ENCODE data around the gene HS2ST1. TPM values are rescaled to one million over a fixed set of nuclear protein-coding genes. Genes with fewer than 3 reads are reported as not detected.

Gene HS2ST1
- total RNA-seq, 2 experiments from 2014 or later, result 20.9 to 25.3 TPM

GRCh38 chr1:87135329-87135712 lies 220.9 kb downstream of the HS2ST1 start:
- POLR2A ChIA-PET, result no interaction called here
- Mint-ChIP-seq H3K9me3 (ENCODE audit: insufficient read depth) (no peaks in the 10 kb centered on the region), H3K4me1 (ENCODE audit: low read depth) (peaks cover 13% of the 10 kb centered on the region), H3K36me3 (ENCODE audit: low read depth) (no peaks in the 10 kb centered on the region), H3K27me3 (ENCODE audit: low read depth) (peaks cover 20% of the 10 kb centered on the region), H3K4me3 (no peak overlapping the region), H3K27ac (no peak overlapping the region)
- CTCF ChIA-PET, result no interaction called here
- no peak for DNase-seq
- no peak for ATAC-seq

- Mint-ChIP-seq H3K9me3 (ENCODE audit: insufficient read depth) (no peaks in the 10 kb centered on the region), H3K27me3 (ENCODE audit: low read depth) (peaks cover 18% of the 10 kb centered on the region), H3K4me3 (no peak overlapping the region), H3K27ac (no peak overlapping the region), H3K4me1 (ENCODE audit: low read depth) (peaks cover 8% of the 10 kb centered on the region), H3K36me3 (ENCODE audit: low read depth) (no peaks in the 10 kb centered on the region)
- ChIA-PET CTCF (interaction anchor here (1.2 kb wide), 1 partner anchor 21 kb away, joined by 3 read pairs; no protein-coding TSS in a partner anchor), POLR2A (no interaction called here)
- ATAC-seq (no peak), DNase-seq (no peak)
These were observed 222.3 kb downstream of the HS2ST1 start for GRCh38 chr1:87136607-87137341.

GRCh38 chr1:87137342-87137739 lies 222.9 kb downstream of the HS2ST1 start:
- POLR2A ChIA-PET, result no interaction called here

GRCh38 chr1:87140831-87141540 lies 226.6 kb downstream of the HS2ST1 start:
- ChIA-PET POLR2A (no interaction called here), CTCF (no interaction called here)
- H3K9me3 Mint-ChIP-seq (ENCODE audit: insufficient read depth), result no peaks in the 10 kb centered on the region
- DNase-seq (no peak), ATAC-seq (no peak)
- no peak overlapping the region for H3K27ac Mint-ChIP-seq
- no peaks in the 10 kb centered on the region for H3K36me3 Mint-ChIP-seq (ENCODE audit: low read depth)
- no peak overlapping the region for H3K4me3 Mint-ChIP-seq
- no peaks in the 10 kb centered on the region for H3K4me1 Mint-ChIP-seq (ENCODE audit: low read depth)
- H3K27me3 Mint-ChIP-seq (ENCODE audit: low read depth), result peaks cover 13% of the 10 kb centered on the region

More at GRCh38 chr1:87137342-87137739, 222.9 kb downstream of the HS2ST1 start:
- Mint-ChIP-seq H3K4me1 (ENCODE audit: low read depth) (peaks cover 5% of the 10 kb centered on the region), H3K27me3 (ENCODE audit: low read depth) (peaks cover 17% of the 10 kb centered on the region), H3K36me3 (ENCODE audit: low read depth) (no peaks in the 10 kb centered on the region), H3K27ac (no peak overlapping the region), H3K9me3 (ENCODE audit: insufficient read depth) (no peaks in the 10 kb centered on the region), H3K4me3 (no peak overlapping the region)
- DNase-seq, result no peak
- CTCF ChIA-PET, result no interaction called here
- ATAC-seq, result no peak

GRCh38 chr1:87141556-87141955 lies 227.1 kb downstream of the HS2ST1 start:
- Mint-ChIP-seq H3K4me1 (ENCODE audit: low read depth) (no peaks in the 10 kb centered on the region), H3K27me3 (ENCODE audit: low read depth) (peaks cover 16% of the 10 kb centered on the region), H3K4me3 (no peak overlapping the region), H3K27ac (no peak overlapping the region), H3K9me3 (ENCODE audit: insufficient read depth) (no peaks in the 10 kb centered on the region), H3K36me3 (ENCODE audit: low read depth) (no peaks in the 10 kb centered on the region)
- ChIA-PET CTCF (no interaction called here), POLR2A (no interaction called here)
- no peak for DNase-seq
- ATAC-seq, result no peak

GRCh38 chr1:87143413-87144135 lies 229.1 kb downstream of the HS2ST1 start:
- POLR2A ChIA-PET, result no interaction called here
- DNase-seq (no peak), ATAC-seq (no peak)
- Mint-ChIP-seq H3K4me3 (no peak overlapping the region), H3K36me3 (ENCODE audit: low read depth) (no peaks in the 10 kb centered on the region), H3K27me3 (ENCODE audit: low read depth) (peaks cover 20% of the 10 kb centered on the region), H3K27ac (no peak overlapping the region), H3K9me3 (ENCODE audit: insufficient read depth) (no peaks in the 10 kb centered on the region), H3K4me1 (ENCODE audit: low read depth) (no peaks in the 10 kb centered on the region)
- CTCF ChIA-PET, result interaction anchor here (0.7 kb wide), 1 partner anchor 8 kb away, joined by 3 read pairs; no protein-coding TSS in a partner anchor

GRCh38 chr1:87144316-87144895 lies 230.0 kb downstream of the HS2ST1 start:
- ATAC-seq, result no peak
- no peaks in the 10 kb centered on the region for H3K36me3 Mint-ChIP-seq (ENCODE audit: low read depth)
- no peak for DNase-seq
- no peak overlapping the region for H3K27ac Mint-ChIP-seq
- no peaks in the 10 kb centered on the region for H3K4me1 Mint-ChIP-seq (ENCODE audit: low read depth)
- no peak overlapping the region for H3K4me3 Mint-ChIP-seq
- no peaks in the 10 kb centered on the region for H3K9me3 Mint-ChIP-seq (ENCODE audit: insufficient read depth)
- ChIA-PET CTCF (no interaction called here), POLR2A (no interaction called here)
- H3K27me3 Mint-ChIP-seq (ENCODE audit: low read depth), result peaks cover 22% of the 10 kb centered on the region

- Mint-ChIP-seq H3K27ac (no peak overlapping the region), H3K9me3 (ENCODE audit: insufficient read depth) (no peaks in the 10 kb centered on the region), H3K36me3 (ENCODE audit: low read depth) (no peaks in the 10 kb centered on the region), H3K27me3 (ENCODE audit: low read depth) (peaks cover 25% of the 10 kb centered on the region), H3K4me1 (ENCODE audit: low read depth) (no peaks in the 10 kb centered on the region), H3K4me3 (no peak overlapping the region)
- CTCF ChIA-PET, result no interaction called here
- ATAC-seq (no peak), DNase-seq (no peak)
- POLR2A ChIA-PET, result no interaction called here
These were observed 230.5 kb downstream of the HS2ST1 start for GRCh38 chr1:87144981-87145380.

GRCh38 chr1:87146538-87146937 lies 232.1 kb downstream of the HS2ST1 start:
- no peak for DNase-seq
- no peak for ATAC-seq
- Mint-ChIP-seq H3K4me1 (ENCODE audit: low read depth) (peaks cover 7% of the 10 kb centered on the region), H3K36me3 (ENCODE audit: low read depth) (no peaks in the 10 kb centered on the region), H3K4me3 (no peak overlapping the region), H3K27me3 (ENCODE audit: low read depth) (peaks cover 33% of the 10 kb centered on the region), H3K27ac (no peak overlapping the region), H3K9me3 (ENCODE audit: insufficient read depth) (no peaks in the 10 kb centered on the region)
- ChIA-PET CTCF (interaction anchor here (0.9 kb wide), 1 partner anchor 18 kb away, joined by 3 read pairs; no protein-coding TSS in a partner anchor), POLR2A (no interaction called here)

GRCh38 chr1:87146986-87147385 lies 232.6 kb downstream of the HS2ST1 start:
- H3K27me3 Mint-ChIP-seq (ENCODE audit: low read depth), result peaks cover 36% of the 10 kb centered on the region
- ATAC-seq, result no peak
- CTCF ChIA-PET, result no interaction called here

GRCh38 chr1:87147851-87148250 lies 233.4 kb downstream of the HS2ST1 start:
- no peak overlapping the region for H3K4me3 Mint-ChIP-seq

More at GRCh38 chr1:87146986-87147385, 232.6 kb downstream of the HS2ST1 start:
- peaks cover 11% of the 10 kb centered on the region for H3K4me1 Mint-ChIP-seq (ENCODE audit: low read depth)
- no peak overlapping the region for H3K27ac Mint-ChIP-seq
- H3K9me3 Mint-ChIP-seq (ENCODE audit: insufficient read depth), result no peaks in the 10 kb centered on the region
- no peak for DNase-seq
- H3K4me3 Mint-ChIP-seq, result no peak overlapping the region
- POLR2A ChIA-PET, result no interaction called here
- no peaks in the 10 kb centered on the region for H3K36me3 Mint-ChIP-seq (ENCODE audit: low read depth)

GRCh38 chr1:87148661-87149060 lies 234.2 kb downstream of the HS2ST1 start:
- ATAC-seq (no peak), DNase-seq (no peak)
- no peak overlapping the region for H3K4me3 Mint-ChIP-seq
- H3K36me3 Mint-ChIP-seq (ENCODE audit: low read depth), result no peaks in the 10 kb centered on the region
- CTCF ChIA-PET, result no interaction called here
- peaks cover 42% of the 10 kb centered on the region for H3K27me3 Mint-ChIP-seq (ENCODE audit: low read depth)
- POLR2A ChIA-PET, result no interaction called here
- no peaks in the 10 kb centered on the region for H3K9me3 Mint-ChIP-seq (ENCODE audit: insufficient read depth)
- H3K27ac Mint-ChIP-seq, result no peak overlapping the region
- peaks cover 16% of the 10 kb centered on the region for H3K4me1 Mint-ChIP-seq (ENCODE audit: low read depth)

More at GRCh38 chr1:87147851-87148250, 233.4 kb downstream of the HS2ST1 start:
- POLR2A ChIA-PET, result no interaction called here
- no peak for ATAC-seq
- no peak for DNase-seq
- Mint-ChIP-seq H3K27me3 (ENCODE audit: low read depth) (peaks cover 39% of the 10 kb centered on the region), H3K4me1 (ENCODE audit: low read depth) (peaks cover 16% of the 10 kb centered on the region), H3K9me3 (ENCODE audit: insufficient read depth) (no peaks in the 10 kb centered on the region), H3K36me3 (ENCODE audit: low read depth) (no peaks in the 10 kb centered on the region), H3K27ac (no peak overlapping the region)
- CTCF ChIA-PET, result no interaction called here

All from activated CD8-positive, alpha-beta T cell treated with anti-CD3 and anti-CD28 coated beads, Interleukin-2, amount 10 ng/mL, durations not matched to agents 7 days and 5 days (primary cell).